ENCODE measurements around the gene RANBP10. TPM values are rescaled to one million over a fixed set of nuclear protein-coding genes. Genes with fewer than 3 reads are reported as not detected.
A peak's percentile ranks its signal among the peaks of the same experiment; 100 is the strongest.

Gene RANBP10
- total RNA-seq, 2 experiments from 2014 or later: 15.6 to 18.0 TPM

GRCh38 chr16:67726106-67727034 is 80.0 kb downstream of the RANBP10 start:
- Mint-ChIP-seq H3K4me3 (no peak overlapping the region), H3K27ac (no peak overlapping the region), H3K36me3 (ENCODE audit: low read depth) (peaks cover 9% of the 10 kb centered on the region), H3K4me1 (no peaks in the 10 kb centered on the region), H3K27me3 (no peaks in the 10 kb centered on the region), H3K9me3 (ENCODE audit: low read depth) (no peaks in the 10 kb centered on the region)
- ChIA-PET CTCF (interaction anchor here (1.2 kb wide), 1 partner anchor 8 kb away, joined by 3 read pairs; no protein-coding TSS in a partner anchor), POLR2A (no interaction called here)
- ATAC-seq (no peak), DNase-seq (no peak)
- intact Hi-C loops (cut with DNase I, micrococcal nuclease): no loop called here

- POLR2A ChIA-PET: no interaction called here
- H3K4me3 Mint-ChIP-seq: no peak overlapping the region
- intact Hi-C loops (cut with DNase I, micrococcal nuclease): no loop called here
- CTCF ChIA-PET: interaction anchor here (0.8 to 1.4 kb wide), 2 partner anchors 51 to 93 kb away, joined by 3 to 5 read pairs; no protein-coding TSS in a partner anchor
- peaks cover 6% of the 10 kb centered on the region for H3K36me3 Mint-ChIP-seq (ENCODE audit: low read depth)
- H3K9me3 Mint-ChIP-seq (ENCODE audit: low read depth): no peaks in the 10 kb centered on the region
- DNase-seq (no peak), ATAC-seq (no peak)
- H3K27me3 Mint-ChIP-seq: no peaks in the 10 kb centered on the region
- no peak overlapping the region for H3K27ac Mint-ChIP-seq
- peaks cover 13% of the 10 kb centered on the region for H3K4me1 Mint-ChIP-seq
These were observed 82.5 kb downstream of the RANBP10 start for GRCh38 chr16:67723911-67724305.

GRCh38 chr16:67723151-67723910 is 83.0 kb downstream of the RANBP10 start:
- Mint-ChIP-seq H3K36me3 (ENCODE audit: low read depth) (peaks cover 6% of the 10 kb centered on the region), H3K4me3 (no peak overlapping the region), H3K27ac (no peak overlapping the region), H3K27me3 (no peaks in the 10 kb centered on the region), H3K4me1 (peaks cover 16% of the 10 kb centered on the region), H3K9me3 (ENCODE audit: low read depth) (no peaks in the 10 kb centered on the region)
- ChIA-PET CTCF (interaction anchor here (0.8 to 1.4 kb wide), 2 partner anchors 51 to 93 kb away, joined by 3 to 5 read pairs; no protein-coding TSS in a partner anchor), POLR2A (no interaction called here)
- ATAC-seq: no peak
- intact Hi-C loops (cut with DNase I, micrococcal nuclease): no loop called here
- DNase-seq: no peak

GRCh38 chr16:67720236-67720635 is 86.1 kb downstream of the RANBP10 start:
- peak overlapping the region; percentile 98 for H3K27ac Mint-ChIP-seq
- CTCF ChIA-PET: interaction anchor here (1.2 to 1.9 kb wide), 4 partner anchors 8 to 200 kb away, joined by 3 to 9 read pairs (median 4); no protein-coding TSS in a partner anchor

GRCh38 chr16:67719778-67720144 is 86.6 kb downstream of the RANBP10 start:
- no peaks in the 10 kb centered on the region for H3K9me3 Mint-ChIP-seq (ENCODE audit: low read depth)
- intact Hi-C loops (cut with DNase I, micrococcal nuclease): loop anchor here (1.0 to 5.0 kb wide), 17 partner anchors 47 to 728 kb away; partner anchors contain the start of genes RANBP10 (in 2 of the 2), TSNAXIP1 (in 2 of the 2), ACD (in 1 of the 2) and ATP6V0D1 (in 1 of the 2)
- H3K36me3 Mint-ChIP-seq (ENCODE audit: low read depth): peaks cover 1% of the 10 kb centered on the region
- DNase-seq: peak; percentile 33
- H3K27me3 Mint-ChIP-seq: no peaks in the 10 kb centered on the region
- ChIA-PET CTCF (interaction anchor here (0.6 to 1.9 kb wide), 9 partner anchors 9 to 217 kb away, joined by 3 to 9 read pairs (median 4); partner anchors contain the start of genes PARD6A, PSMB10, RANBP10 and TSNAXIP1), POLR2A (interaction anchor here (0.6 to 1.1 kb wide), 2 partner anchors 20 to 197 kb away, joined by 3 read pairs; no protein-coding TSS in a partner anchor)
- peak overlapping the region; percentile 98 for H3K27ac Mint-ChIP-seq
- H3K4me1 Mint-ChIP-seq: peaks cover 29% of the 10 kb centered on the region
- ATAC-seq: peak; percentile 45
- peak overlapping the region; percentile 82 for H3K4me3 Mint-ChIP-seq

More at GRCh38 chr16:67720236-67720635, 86.1 kb downstream of the RANBP10 start:
- POLR2A ChIA-PET: interaction anchor here (1.1 kb wide), 1 partner anchor 19 kb away, joined by 3 read pairs; no protein-coding TSS in a partner anchor
- H3K9me3 Mint-ChIP-seq (ENCODE audit: low read depth): no peaks in the 10 kb centered on the region
- peaks cover 3% of the 10 kb centered on the region for H3K36me3 Mint-ChIP-seq (ENCODE audit: low read depth)
- H3K4me1 Mint-ChIP-seq: peaks cover 29% of the 10 kb centered on the region
- ATAC-seq (no peak), DNase-seq (no peak)
- no peaks in the 10 kb centered on the region for H3K27me3 Mint-ChIP-seq
- peak overlapping the region; percentile 82 for H3K4me3 Mint-ChIP-seq
- intact Hi-C loops (cut with DNase I, micrococcal nuclease): no loop called here

GRCh38 chr16:67719048-67719777 is 87.1 kb downstream of the RANBP10 start, which contains the start of gene GFOD2:
Gene GFOD2, minus strand, starts transcription at chr16:67719316. Its CDS starts 33,601 bp downstream, at chr16:67685715.
- peaks cover 1% of the 10 kb centered on the region for H3K36me3 Mint-ChIP-seq (ENCODE audit: low read depth)
- H3K9me3 Mint-ChIP-seq (ENCODE audit: low read depth): no peaks in the 10 kb centered on the region
- ATAC-seq (peak; percentile 95), DNase-seq (peak; percentile 99)
- peaks cover 29% of the 10 kb centered on the region for H3K4me1 Mint-ChIP-seq
- H3K27ac Mint-ChIP-seq: peak within 1 kb of the TSS; percentile 98
- H3K27me3 Mint-ChIP-seq: no peaks in the 10 kb centered on the region
- ChIA-PET POLR2A (interaction anchor here (0.6 to 1.1 kb wide), 3 partner anchors 10 to 197 kb away, joined by 3 read pairs; no protein-coding TSS in a partner anchor), CTCF (interaction anchor here (0.6 to 2.4 kb wide), 16 partner anchors 8 to 218 kb away, joined by 3 to 9 read pairs (median 4); partner anchors contain the start of genes PARD6A, PSMB10, RANBP10 and TSNAXIP1)
- intact Hi-C loops (cut with DNase I, micrococcal nuclease): loop anchor here (1.0 to 5.0 kb wide), 17 partner anchors 47 to 728 kb away; partner anchors contain the start of genes RANBP10 (in 2 of the 2), TSNAXIP1 (in 2 of the 2), ACD (in 1 of the 2) and ATP6V0D1 (in 1 of the 2)
- peak within 1 kb of the TSS; percentile 82 for H3K4me3 Mint-ChIP-seq

- H3K36me3 Mint-ChIP-seq (ENCODE audit: low read depth): peaks cover 1% of the 10 kb centered on the region
- ChIA-PET POLR2A (interaction anchor here (0.6 kb wide), 1 partner anchor 10 kb away, joined by 3 read pairs; no protein-coding TSS in a partner anchor), CTCF (interaction anchor here (0.7 to 2.4 kb wide), 16 partner anchors 9 to 218 kb away, joined by 3 to 9 read pairs (median 4); partner anchors contain the start of genes PSMB10, RANBP10 and TSNAXIP1)
- peak overlapping the region; percentile 82 for H3K4me3 Mint-ChIP-seq
- H3K4me1 Mint-ChIP-seq: peaks cover 29% of the 10 kb centered on the region
- peak overlapping the region; percentile 49 for H3K27ac Mint-ChIP-seq
- no peaks in the 10 kb centered on the region for H3K9me3 Mint-ChIP-seq (ENCODE audit: low read depth)
- H3K27me3 Mint-ChIP-seq: no peaks in the 10 kb centered on the region
- peak; percentile 34 for DNase-seq
- ATAC-seq: no peak
- intact Hi-C loops (cut with DNase I, micrococcal nuclease): loop anchor here (1.0 to 5.0 kb wide), 17 partner anchors 46 to 729 kb away; partner anchors contain the start of genes RANBP10 (in 2 of the 2), TSNAXIP1 (in 2 of the 2), ACD (in 1 of the 2) and ATP6V0D1 (in 1 of the 2)
These were observed 87.7 kb downstream of the RANBP10 start for GRCh38 chr16:67718668-67719047.

GRCh38 chr16:67716097-67716496 is 90.3 kb downstream of the RANBP10 start:
- Mint-ChIP-seq H3K9me3 (ENCODE audit: low read depth) (no peaks in the 10 kb centered on the region), H3K27me3 (no peaks in the 10 kb centered on the region), H3K36me3 (ENCODE audit: low read depth) (peaks cover 1% of the 10 kb centered on the region), H3K4me1 (peaks cover 29% of the 10 kb centered on the region), H3K27ac (no peak overlapping the region), H3K4me3 (no peak overlapping the region)
- DNase-seq: no peak
- POLR2A ChIA-PET: interaction anchor here (0.6 kb wide), 1 partner anchor 179 kb away, joined by 3 read pairs; no protein-coding TSS in a partner anchor
- intact Hi-C loops (cut with DNase I, micrococcal nuclease): loop anchor here (5.0 kb wide), 2 partner anchors 44 to 731 kb away; partner anchors contain the start of gene SMPD3 (in 1 of the 2)
- CTCF ChIA-PET: interaction anchor here (1.0 kb wide), 1 partner anchor 13 kb away, joined by 3 read pairs; no protein-coding TSS in a partner anchor
- no peak for ATAC-seq

GRCh38 chr16:67714522-67714921 is 91.8 kb downstream of the RANBP10 start:
- ChIA-PET POLR2A (no interaction called here), CTCF (interaction anchor here (0.6 to 1.2 kb wide), 3 partner anchors 42 to 194 kb away, joined by 3 read pairs; no protein-coding TSS in a partner anchor)
- peaks cover 16% of the 10 kb centered on the region for H3K4me1 Mint-ChIP-seq
- H3K4me3 Mint-ChIP-seq: no peak overlapping the region
- ATAC-seq (no peak), DNase-seq (no peak)
- no peaks in the 10 kb centered on the region for H3K27me3 Mint-ChIP-seq
- peaks cover 1% of the 10 kb centered on the region for H3K36me3 Mint-ChIP-seq (ENCODE audit: low read depth)
- H3K27ac Mint-ChIP-seq: no peak overlapping the region
- H3K9me3 Mint-ChIP-seq (ENCODE audit: low read depth): no peaks in the 10 kb centered on the region
- intact Hi-C loops (cut with DNase I, micrococcal nuclease): no loop called here

Data from activated CD4-positive, alpha-beta T cell treated with anti-CD3 and anti-CD28 coated beads for 36 hours (primary cell).